MM.1S (cell line): ENCODE data around the gene KBTBD6.

Experiments used
- DNase-seq: peaks from one replicate; pipeline ENCODE4 v3.0.0-alpha.2; 2015
- H2AFZ ChIP-seq: fragments of 300-600 bp; sonication (generic); 2 replicates; pipeline ENCODE4 v1.6.0; 2016; ENCODE audit warnings: antibody characterized with exemption, low read length
- H3F3A ChIP-seq: fragments of 300-600 bp; sonication (generic); 2 replicates; pipeline ENCODE4 v1.6.1; 2016; ENCODE audit warnings: mild to moderate bottlenecking, antibody characterized with exemption, low read length, moderate library complexity, mixed read lengths; ENCODE audit not compliant: insufficient read depth
- H3K27ac ChIP-seq: fragments of 300-600 bp; sonication (generic); 2 replicates; pipeline ENCODE4 v1.5.1; 2016; ENCODE audit warnings: mild to moderate bottlenecking, low read length
- H3K27me3 ChIP-seq: fragments of 300-600 bp; sonication (generic); replicated peaks from 2 replicates; pipeline ENCODE4 v1.6.0; 2016; ENCODE audit warnings: low read length; ENCODE audit not compliant: insufficient read depth
- H3K36me3 ChIP-seq: fragments of 300-600 bp; sonication (generic); replicated peaks from 2 replicates; pipeline ENCODE4 v1.6.1; 2016; ENCODE audit warnings: mild to moderate bottlenecking, low read length, mixed read lengths; ENCODE audit not compliant: insufficient read depth
- H3K4me1 ChIP-seq: fragments of 300-600 bp; sonication (generic); 2 replicates; pipeline ENCODE4 v1.6.1; 2016; ENCODE audit warnings: low read length, mixed read lengths
- H3K4me2 ChIP-seq: fragments of 300-600 bp; sonication (generic); 2 replicates; pipeline ENCODE4 v1.6.0; 2016; ENCODE audit warnings: low read depth, low read length
- H3K4me3 ChIP-seq: fragments of 300-600 bp; sonication (generic); 2 replicates; pipeline ENCODE4 v1.5.1; 2016; ENCODE audit warnings: low read length, mixed read lengths
- H3K79me2 ChIP-seq: fragments of 300-600 bp; sonication (generic); 2 replicates; pipeline ENCODE4 v1.6.1; 2016; ENCODE audit warnings: mixed run types, low read length, mixed read lengths
- H3K9ac ChIP-seq: fragments of 300-600 bp; sonication (generic); 2 replicates; pipeline ENCODE4 v1.6.1; 2016; ENCODE audit warnings: low read length, mixed read lengths
- H3K9me2 ChIP-seq: fragments of 300-600 bp; sonication (generic); replicated peaks from 2 replicates; pipeline ENCODE4 v1.6.1; 2016; ENCODE audit warnings: mild to moderate bottlenecking, low read length, mixed read lengths; ENCODE audit not compliant: insufficient read depth
- H3K9me3 ChIP-seq: fragments of 300-600 bp; sonication (generic); replicated peaks from 2 replicates; pipeline ENCODE4 v1.6.1; 2016; ENCODE audit warnings: mild to moderate bottlenecking, low read length, mixed read lengths; ENCODE audit not compliant: insufficient read depth
- H4K20me1 ChIP-seq: fragments of 300-600 bp; sonication (generic); 2 replicates; pipeline ENCODE4 v1.6.1; 2016; ENCODE audit warnings: mild to moderate bottlenecking, low read length, moderate library complexity, mixed read lengths; ENCODE audit not compliant: insufficient read depth
- EZH2 ChIP-seq: fragments of 300-600 bp; sonication (generic); optimal IDR thresholded peaks from 2 replicates; pipeline ENCODE3; 2017; ENCODE audit warnings: low read depth, mild to moderate bottlenecking, antibody characterized with exemption, low read length, mixed read lengths
- EZH2phosphoT487 ChIP-seq: fragments of 300-600 bp; sonication (generic); IDR thresholded peaks from 2 replicates; pipeline ENCODE4 v1.6.1; 2018; ENCODE audit warnings: antibody characterized with exemption, low read length
- TF ChIP-seq, protein P1 (sequence below): fragments of 300-600 bp; sonication (generic); IDR thresholded peaks from 2 replicates; pipeline ENCODE4 v1.5.1; 2016; ENCODE audit warnings: antibody characterized with exemption, low read length, mixed read lengths

KBTBD6 gene

DNA sequence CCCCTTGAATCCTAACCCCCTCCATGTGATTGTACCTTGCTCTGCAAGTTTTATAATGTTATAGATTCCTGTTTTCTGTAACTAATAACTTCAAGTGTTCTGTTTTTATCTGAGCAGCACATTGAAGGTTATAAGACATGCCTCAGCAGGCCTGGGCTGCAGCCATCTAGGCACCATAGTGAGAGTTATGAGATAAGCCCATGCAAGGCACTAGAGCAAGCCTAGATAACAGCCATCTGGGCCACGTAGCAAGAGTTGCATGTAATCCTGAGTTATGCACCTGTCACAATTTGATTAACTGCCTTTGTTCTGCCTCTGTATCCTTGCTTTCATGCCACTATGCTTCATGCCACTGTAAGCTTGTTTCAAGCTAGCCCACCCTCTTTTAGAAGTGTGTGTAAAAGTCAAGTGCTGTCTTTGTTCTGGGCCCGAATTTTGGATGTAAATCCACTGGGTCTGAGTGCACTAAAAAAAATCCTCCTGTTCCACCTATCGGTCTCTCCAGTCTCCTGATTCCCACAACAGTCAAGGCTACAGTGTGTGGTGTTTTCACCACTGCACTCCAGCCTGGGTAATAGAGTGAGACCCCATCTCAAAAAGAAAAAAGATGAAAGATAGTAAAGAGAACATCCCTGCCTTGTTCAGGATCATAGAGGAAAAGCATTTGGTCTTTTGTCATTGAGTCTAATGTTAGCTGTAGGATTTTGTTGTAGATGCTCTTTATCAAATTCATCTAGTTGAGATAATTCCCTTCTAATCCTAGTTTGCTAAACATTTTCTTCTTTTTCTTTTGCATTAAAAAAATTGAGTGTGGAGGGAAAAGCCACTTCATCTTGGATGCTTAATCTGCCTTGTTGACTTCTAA, 16.0 kb upstream of the KBTBD6 start:
- Histone ChIP-seq H3K79me2 (no peaks in the 10 kb centered on the region), H3K9me3 (no peaks in the 10 kb centered on the region), H3K4me2 (no peak overlapping the region), H3K4me1 (no peaks in the 10 kb centered on the region), H3K36me3 (no peaks in the 10 kb centered on the region), H3K27ac (no peak overlapping the region), H3F3A (no peaks in the 10 kb centered on the region), H4K20me1 (no peaks in the 10 kb centered on the region), H3K4me3 (no peak overlapping the region), H3K9me2 (no peaks in the 10 kb centered on the region), H3K9ac (no peak overlapping the region), H2AFZ (no peak overlapping the region), H3K27me3 (no peaks in the 10 kb centered on the region)
- TF ChIP-seq EZH2phosphoT487 (no peak), EZH2 (no peak)
- TF ChIP-seq, protein P1, sequence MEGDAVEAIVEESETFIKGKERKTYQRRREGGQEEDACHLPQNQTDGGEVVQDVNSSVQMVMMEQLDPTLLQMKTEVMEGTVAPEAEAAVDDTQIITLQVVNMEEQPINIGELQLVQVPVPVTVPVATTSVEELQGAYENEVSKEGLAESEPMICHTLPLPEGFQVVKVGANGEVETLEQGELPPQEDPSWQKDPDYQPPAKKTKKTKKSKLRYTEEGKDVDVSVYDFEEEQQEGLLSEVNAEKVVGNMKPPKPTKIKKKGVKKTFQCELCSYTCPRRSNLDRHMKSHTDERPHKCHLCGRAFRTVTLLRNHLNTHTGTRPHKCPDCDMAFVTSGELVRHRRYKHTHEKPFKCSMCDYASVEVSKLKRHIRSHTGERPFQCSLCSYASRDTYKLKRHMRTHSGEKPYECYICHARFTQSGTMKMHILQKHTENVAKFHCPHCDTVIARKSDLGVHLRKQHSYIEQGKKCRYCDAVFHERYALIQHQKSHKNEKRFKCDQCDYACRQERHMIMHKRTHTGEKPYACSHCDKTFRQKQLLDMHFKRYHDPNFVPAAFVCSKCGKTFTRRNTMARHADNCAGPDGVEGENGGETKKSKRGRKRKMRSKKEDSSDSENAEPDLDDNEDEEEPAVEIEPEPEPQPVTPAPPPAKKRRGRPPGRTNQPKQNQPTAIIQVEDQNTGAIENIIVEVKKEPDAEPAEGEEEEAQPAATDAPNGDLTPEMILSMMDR = no peak
- DNase-seq = no peak

DNA sequence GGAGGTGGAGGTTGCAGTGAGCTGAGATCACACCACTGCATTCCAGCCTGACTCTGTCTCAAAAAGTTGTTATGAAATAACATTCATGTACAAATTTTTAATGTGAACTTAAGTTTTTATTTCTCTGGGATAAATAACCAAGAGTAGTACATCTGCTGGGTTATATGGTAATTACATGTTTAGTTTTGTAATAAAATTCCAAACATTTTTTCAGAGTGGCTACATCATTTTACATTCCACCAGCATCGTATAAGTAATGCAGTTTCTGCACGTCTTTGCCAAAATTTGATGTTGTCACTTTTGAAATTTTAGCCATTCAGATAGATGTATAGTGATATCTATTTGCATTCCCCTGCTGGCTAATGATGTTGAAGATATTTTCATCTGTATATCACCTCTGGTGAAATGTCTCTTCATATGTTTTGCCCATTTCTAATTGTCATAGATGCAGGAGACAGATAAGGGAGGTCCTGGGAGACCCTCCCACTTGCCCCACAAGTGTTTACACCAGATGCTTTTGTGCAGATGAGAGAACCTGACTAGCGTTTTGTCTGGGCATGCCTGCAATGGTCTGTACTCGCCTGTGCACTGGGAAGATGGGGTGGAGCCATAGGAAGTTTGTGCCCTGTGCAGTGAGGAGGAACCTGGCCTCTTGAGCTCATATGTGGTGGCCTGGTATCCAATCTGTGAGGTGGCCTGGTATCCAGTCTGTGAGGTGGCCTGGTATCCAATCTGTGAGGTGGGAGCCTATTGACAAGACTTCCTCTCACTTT, 12.7 kb upstream of the KBTBD6 start:
- TF ChIP-seq EZH2phosphoT487 = no peak
- TF ChIP-seq, protein P1 = no peak
- TF ChIP-seq EZH2 = no peak
- H2AFZ ChIP-seq = no peak overlapping the region
- no peaks in the 10 kb centered on the region for H3K9me2 ChIP-seq
- DNase-seq = no peak
- no peak overlapping the region for H3K4me2 ChIP-seq
- H3K4me3 ChIP-seq = no peak overlapping the region
- no peak overlapping the region for H3K9ac ChIP-seq
- H4K20me1 ChIP-seq = no peaks in the 10 kb centered on the region
- no peaks in the 10 kb centered on the region for H3K79me2 ChIP-seq
- H3K4me1 ChIP-seq = no peaks in the 10 kb centered on the region
- no peaks in the 10 kb centered on the region for H3K27me3 ChIP-seq
- H3K9me3 ChIP-seq = no peaks in the 10 kb centered on the region
- no peak overlapping the region for H3K27ac ChIP-seq
- H3F3A ChIP-seq = no peaks in the 10 kb centered on the region
- no peaks in the 10 kb centered on the region for H3K36me3 ChIP-seq

DNA sequence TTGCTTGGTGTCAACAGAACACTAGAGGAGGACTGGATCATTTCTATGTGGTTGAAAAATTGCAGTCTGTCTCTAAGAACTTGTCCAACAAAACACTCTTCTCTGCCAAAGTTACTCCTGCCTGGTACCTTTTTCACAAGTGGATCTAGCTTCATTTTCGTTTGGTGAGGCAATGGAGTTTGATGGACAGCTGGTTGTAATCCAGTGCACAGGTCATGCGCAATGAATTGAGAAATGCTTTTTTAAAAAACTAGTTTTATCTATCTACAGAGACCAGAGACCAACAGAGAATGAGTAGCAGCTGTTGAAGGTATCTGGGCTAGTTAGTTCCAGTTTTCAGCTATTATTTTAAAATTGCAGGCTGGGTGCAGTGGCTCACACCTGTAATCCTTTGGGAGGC, 12.0 kb upstream of the KBTBD6 start:
- Histone ChIP-seq H3K27me3 (no peaks in the 10 kb centered on the region), H3K4me1 (no peaks in the 10 kb centered on the region), H3K4me2 (no peak overlapping the region), H3K79me2 (no peaks in the 10 kb centered on the region), H3K9me3 (no peaks in the 10 kb centered on the region), H3K27ac (no peak overlapping the region), H3K4me3 (no peak overlapping the region), H3F3A (no peaks in the 10 kb centered on the region), H3K36me3 (no peaks in the 10 kb centered on the region), H2AFZ (no peak overlapping the region), H4K20me1 (no peaks in the 10 kb centered on the region), H3K9ac (no peak overlapping the region), H3K9me2 (no peaks in the 10 kb centered on the region)
- DNase-seq = no peak
- TF ChIP-seq EZH2 (no peak), EZH2phosphoT487 (no peak)
- TF ChIP-seq, protein P1 = no peak
